DND-41 (cell line): Measurements from ENCODE around the gene BRD9.
A peak's percentile ranks its signal among the peaks of the same experiment; 100 is the strongest.

ENCODE experiments used
- ATAC-seq: fragments of 200-7000 bp; cut with Tn5 transposase; 3 replicates; pipeline ENCODE4 v1.9.1; 2021; ENCODE audit warnings: low read depth; ENCODE audit not compliant: insufficient read depth
- DNase-seq: peaks from one replicate; pipeline ENCODE4 v3.0.0-alpha.2; 2020
- H2AFZ ChIP-seq: 2 replicates; pipeline ENCODE4 v1.6.0; 2012; ENCODE audit warnings: low read depth, low read length
- H3K27ac ChIP-seq: 2 replicates; pipeline ENCODE4 v1.5.1; 2012; ENCODE audit warnings: low read length, inconsistent platforms
- H3K27me3 ChIP-seq: fragments of 200-600 bp; sonication (generic); 2 replicates; pipeline ENCODE4 v1.6.0; 2012; ENCODE audit warnings: low read length, mild to moderate bottlenecking, inconsistent platforms; ENCODE audit not compliant: insufficient read depth, poor library complexity
- H3K36me3 ChIP-seq: 2 replicates; pipeline ENCODE4 v1.5.1; 2012; ENCODE audit warnings: low read length, inconsistent platforms; ENCODE audit not compliant: insufficient read depth
- H3K4me1 ChIP-seq: 2 replicates; pipeline ENCODE4 v1.5.1; 2012; ENCODE audit warnings: mild to moderate bottlenecking, low read length; ENCODE audit not compliant: insufficient read depth
- H3K4me2 ChIP-seq: 2 replicates; pipeline ENCODE4 v1.6.0; 2012; ENCODE audit warnings: mild to moderate bottlenecking, moderate library complexity, low read length, inconsistent platforms; ENCODE audit not compliant: insufficient read depth
- H3K4me3 ChIP-seq, 2 experiments: fragments of 200-600 bp in 1 of 2; shearing (Covaris generic) in 1 of 2; 2 replicates each; pipeline ENCODE4 v1.5.1; 2012 to 2016; ENCODE audit warnings: inconsistent platforms in 2 of 2, low read length in 2 of 2, mild to moderate bottlenecking in 2 of 2, low read depth in 1 of 2, moderate library complexity in 1 of 2
- H3K79me2 ChIP-seq: 2 replicates; pipeline ENCODE4 v1.6.0; 2012; ENCODE audit warnings: low read length, inconsistent platforms; ENCODE audit not compliant: insufficient read depth
- H3K9ac ChIP-seq: 2 replicates; pipeline ENCODE4 v1.6.0; 2012; ENCODE audit warnings: low read depth, mild to moderate bottlenecking, inconsistent platforms, low read length, moderate library complexity
- H3K9me3 ChIP-seq: 2 replicates; pipeline ENCODE4 v1.5.1; 2012; ENCODE audit warnings: low read length, moderate library complexity, mild to moderate bottlenecking, inconsistent platforms; ENCODE audit not compliant: insufficient read depth, severe bottlenecking
- H4K20me1 ChIP-seq: 2 replicates; pipeline ENCODE4 v1.6.0; 2012; ENCODE audit warnings: low read length; ENCODE audit not compliant: insufficient read depth
- CTCF ChIP-seq: IDR thresholded peaks from 2 replicates; pipeline ENCODE4 v1.5.1; 2012; ENCODE audit warnings: borderline replicate concordance, low read length, moderate library complexity, mild to moderate bottlenecking; ENCODE audit not compliant: poor library complexity, severe bottlenecking; ENCODE audit errors: extremely low read depth
- EZH2 ChIP-seq: IDR thresholded peaks from 3 replicates; pipeline ENCODE4 v1.6.1; 2012; ENCODE audit warnings: borderline replicate concordance, low read depth, mild to moderate bottlenecking, moderate library complexity, low read length, inconsistent platforms; ENCODE audit not compliant: severe bottlenecking

The BRD9 gene

GRCh38 chr5:863244-863805 lies 29.3 kb downstream of the BRD9 start:
- Histone ChIP-seq H3K27me3 (no peaks in the 10 kb centered on the region), H3K4me3 (no peak overlapping the region), H3K79me2 (no peaks in the 10 kb centered on the region), H3K36me3 (peaks cover 66% of the 10 kb centered on the region), H4K20me1 (peaks cover 51% of the 10 kb centered on the region), H3K9me3 (no peaks in the 10 kb centered on the region), H3K4me1 (no peaks in the 10 kb centered on the region), H2AFZ (no peak overlapping the region), H3K27ac (no peak overlapping the region), H3K9ac (no peak overlapping the region), H3K4me2 (no peak overlapping the region)
- peak; percentile 4 for TF ChIP-seq CTCF
- no peak for TF ChIP-seq EZH2
- ATAC-seq, result no peak
- no peak for DNase-seq

DNA sequence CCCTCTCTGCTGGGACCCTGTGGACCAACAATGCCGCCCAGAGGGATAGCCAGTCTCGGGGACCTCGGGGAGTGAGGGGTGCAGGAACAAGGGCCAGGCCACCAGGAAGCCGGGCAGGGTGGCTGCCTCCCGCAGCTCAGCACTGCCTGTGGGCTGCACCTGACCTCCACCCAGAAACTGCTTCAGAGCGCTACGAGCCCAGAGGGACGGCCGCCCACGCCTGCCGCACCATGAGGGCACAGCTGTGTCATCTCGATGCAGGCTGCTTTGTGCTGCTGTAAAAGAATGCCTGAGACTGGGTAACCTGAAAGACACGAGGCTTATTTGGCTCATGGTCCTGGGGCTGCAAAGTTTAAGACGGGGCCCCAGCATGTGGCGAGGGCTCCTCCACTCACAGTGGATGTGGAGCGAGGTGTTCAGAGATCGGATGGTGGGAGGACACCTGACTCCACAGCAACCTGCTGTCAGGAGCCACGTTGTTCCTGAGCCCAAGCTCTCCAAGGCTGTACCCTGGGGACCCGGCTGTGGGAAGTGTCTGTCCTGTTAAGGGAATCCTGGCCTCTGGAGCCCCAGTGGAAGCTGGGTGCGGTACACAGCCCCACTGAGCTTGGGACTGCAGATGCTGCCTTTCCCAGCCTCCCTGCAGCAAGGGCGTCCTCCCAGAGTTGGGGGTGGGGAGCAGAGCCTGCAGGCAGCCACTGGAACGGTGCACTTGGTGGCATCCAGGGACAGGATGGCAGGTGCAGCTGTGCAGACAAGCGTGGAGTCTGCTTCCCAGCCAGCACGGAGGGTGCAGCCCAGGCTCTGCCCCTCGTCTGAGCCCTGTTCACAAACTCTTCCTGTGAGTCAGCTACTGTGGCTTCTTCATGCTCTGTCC lies 30.0 kb downstream of the BRD9 start:
- no peak overlapping the region for H3K4me3 ChIP-seq
- DNase-seq (no peak), ATAC-seq (0 out of 3 replicates have a peak, but pooled peaks have one; percentile 6)
- H3K9ac ChIP-seq, result no peak overlapping the region
- no peaks in the 10 kb centered on the region for H3K4me1 ChIP-seq
- TF ChIP-seq CTCF, result no peak
- TF ChIP-seq EZH2, result no peak
- no peak overlapping the region for H2AFZ ChIP-seq
- H3K27me3 ChIP-seq, result no peaks in the 10 kb centered on the region
- H3K4me2 ChIP-seq, result no peak overlapping the region
- H3K9me3 ChIP-seq, result no peaks in the 10 kb centered on the region
- H3K79me2 ChIP-seq, result no peaks in the 10 kb centered on the region
- peaks cover 47% of the 10 kb centered on the region for H4K20me1 ChIP-seq
- peaks cover 59% of the 10 kb centered on the region for H3K36me3 ChIP-seq
- no peak overlapping the region for H3K27ac ChIP-seq

DNA sequence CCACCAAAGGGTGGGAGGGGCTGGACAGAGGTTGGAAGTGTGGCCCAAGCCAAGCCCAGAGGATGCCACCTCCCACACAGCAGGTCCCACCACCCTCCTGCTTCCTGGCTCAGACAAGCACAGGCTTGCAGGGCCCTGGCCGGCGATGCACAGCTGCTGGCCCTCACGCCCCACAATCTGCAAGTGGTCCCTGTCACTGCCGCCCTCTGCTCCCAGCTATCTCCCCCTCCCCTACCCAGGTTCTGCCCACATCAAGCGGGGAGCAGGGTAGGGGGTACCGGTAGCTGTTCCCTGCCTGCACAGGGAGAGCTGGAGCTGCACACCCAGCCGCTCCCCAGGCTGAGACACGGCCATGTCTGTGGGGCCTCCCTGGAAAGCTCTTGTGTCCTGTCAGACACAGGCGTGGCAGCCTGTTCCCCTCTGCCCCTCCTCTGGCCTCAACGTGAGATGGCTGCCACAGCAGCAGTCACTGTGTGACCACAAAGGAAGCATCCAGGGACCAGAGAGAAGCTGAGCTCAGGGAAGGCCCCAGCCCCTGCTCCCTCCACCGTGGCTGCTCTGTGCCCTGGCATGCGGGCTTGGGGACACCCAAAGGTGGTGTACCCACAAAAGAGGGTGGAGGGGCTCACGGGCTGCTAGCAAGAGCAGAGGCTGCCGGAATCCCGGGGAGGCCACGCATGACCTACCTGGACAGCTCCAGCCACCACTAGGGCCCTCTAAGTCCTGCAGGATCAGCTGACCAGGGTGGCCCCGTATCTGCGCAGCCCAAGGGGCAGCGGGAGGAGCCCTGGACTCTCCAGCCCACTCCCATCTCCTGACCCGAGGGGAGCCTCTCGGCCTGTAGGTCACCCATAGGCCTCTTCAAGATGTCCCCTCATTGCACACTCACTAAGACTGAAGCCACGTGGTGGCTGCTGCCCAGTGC lies 30.9 kb downstream of the BRD9 start:
- no peak overlapping the region for H2AFZ ChIP-seq
- no peaks in the 10 kb centered on the region for H3K27me3 ChIP-seq
- no peaks in the 10 kb centered on the region for H3K4me1 ChIP-seq
- no peaks in the 10 kb centered on the region for H3K79me2 ChIP-seq
- DNase-seq (no peak), ATAC-seq (peak; percentile 38)
- H3K9me3 ChIP-seq, result no peaks in the 10 kb centered on the region
- H4K20me1 ChIP-seq, result peaks cover 48% of the 10 kb centered on the region
- H3K9ac ChIP-seq, result no peak overlapping the region
- H3K4me3 ChIP-seq, result no peak overlapping the region
- no peak overlapping the region for H3K27ac ChIP-seq
- peaks cover 50% of the 10 kb centered on the region for H3K36me3 ChIP-seq
- TF ChIP-seq EZH2, result no peak
- TF ChIP-seq CTCF, result no peak
- H3K4me2 ChIP-seq, result no peak overlapping the region
